GM10266 (cell line): Measurements from ENCODE around the gene RAB22A.

Experiments
- DNase-seq: peaks from one replicate; pipeline ENCODE4 v3.0.0; 2012; ENCODE audit errors: extremely low spot score
- TF ChIP-seq, protein P1 (sequence below): IDR thresholded peaks from 2 replicates; pipeline ENCODE4 v1.5.1; 2012; ENCODE audit warnings: mild to moderate bottlenecking, low read depth; ENCODE audit not compliant: control insufficient read depth, insufficient read depth; ENCODE audit errors: missing control alignments

Gene RAB22A, protein sequence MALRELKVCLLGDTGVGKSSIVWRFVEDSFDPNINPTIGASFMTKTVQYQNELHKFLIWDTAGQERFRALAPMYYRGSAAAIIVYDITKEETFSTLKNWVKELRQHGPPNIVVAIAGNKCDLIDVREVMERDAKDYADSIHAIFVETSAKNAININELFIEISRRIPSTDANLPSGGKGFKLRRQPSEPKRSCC

DNA sequence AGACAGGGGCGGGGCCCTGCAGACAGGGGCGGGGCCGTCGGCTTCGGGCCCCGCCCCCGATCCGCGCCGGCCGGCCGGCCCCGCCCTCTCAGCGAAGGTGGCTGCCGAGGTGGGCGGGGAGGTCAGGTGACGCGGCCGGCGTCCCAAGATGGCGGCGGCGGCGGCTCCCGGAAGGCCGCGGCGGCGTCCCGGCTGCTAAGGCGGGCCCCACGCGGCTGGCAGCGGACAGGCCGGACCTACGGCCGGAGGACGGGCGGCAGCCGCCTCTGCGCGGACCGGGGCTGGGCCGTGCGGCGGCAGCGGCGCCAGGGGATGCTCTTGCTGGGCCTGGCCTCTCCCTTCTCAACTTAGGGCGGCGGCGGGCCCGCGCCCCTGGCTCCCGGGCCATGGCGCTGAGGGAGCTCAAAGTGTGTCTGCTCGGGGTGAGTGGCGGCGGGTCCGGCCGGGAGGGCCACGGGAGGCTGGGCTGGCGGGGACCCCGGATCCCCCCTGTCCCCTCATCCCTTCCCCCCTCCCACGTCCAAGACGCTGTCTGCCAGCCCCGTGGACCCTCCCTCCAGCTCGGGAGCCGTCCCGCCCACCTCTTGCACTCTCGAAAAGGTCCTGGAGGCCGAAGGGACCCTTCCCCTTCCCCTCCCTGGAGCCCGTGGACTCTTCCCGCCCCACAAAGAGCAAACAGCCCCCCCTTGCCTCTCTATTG is at the start of gene RAB22A:
RAB22A (plus strand) TSS at position 125 of the 700 bp plus-strand sequence; CDS start at position 387, 262 bp downstream.
- TF ChIP-seq, protein P1, sequence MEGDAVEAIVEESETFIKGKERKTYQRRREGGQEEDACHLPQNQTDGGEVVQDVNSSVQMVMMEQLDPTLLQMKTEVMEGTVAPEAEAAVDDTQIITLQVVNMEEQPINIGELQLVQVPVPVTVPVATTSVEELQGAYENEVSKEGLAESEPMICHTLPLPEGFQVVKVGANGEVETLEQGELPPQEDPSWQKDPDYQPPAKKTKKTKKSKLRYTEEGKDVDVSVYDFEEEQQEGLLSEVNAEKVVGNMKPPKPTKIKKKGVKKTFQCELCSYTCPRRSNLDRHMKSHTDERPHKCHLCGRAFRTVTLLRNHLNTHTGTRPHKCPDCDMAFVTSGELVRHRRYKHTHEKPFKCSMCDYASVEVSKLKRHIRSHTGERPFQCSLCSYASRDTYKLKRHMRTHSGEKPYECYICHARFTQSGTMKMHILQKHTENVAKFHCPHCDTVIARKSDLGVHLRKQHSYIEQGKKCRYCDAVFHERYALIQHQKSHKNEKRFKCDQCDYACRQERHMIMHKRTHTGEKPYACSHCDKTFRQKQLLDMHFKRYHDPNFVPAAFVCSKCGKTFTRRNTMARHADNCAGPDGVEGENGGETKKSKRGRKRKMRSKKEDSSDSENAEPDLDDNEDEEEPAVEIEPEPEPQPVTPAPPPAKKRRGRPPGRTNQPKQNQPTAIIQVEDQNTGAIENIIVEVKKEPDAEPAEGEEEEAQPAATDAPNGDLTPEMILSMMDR = no peak
- peak; percentile 98 for DNase-seq

DNA sequence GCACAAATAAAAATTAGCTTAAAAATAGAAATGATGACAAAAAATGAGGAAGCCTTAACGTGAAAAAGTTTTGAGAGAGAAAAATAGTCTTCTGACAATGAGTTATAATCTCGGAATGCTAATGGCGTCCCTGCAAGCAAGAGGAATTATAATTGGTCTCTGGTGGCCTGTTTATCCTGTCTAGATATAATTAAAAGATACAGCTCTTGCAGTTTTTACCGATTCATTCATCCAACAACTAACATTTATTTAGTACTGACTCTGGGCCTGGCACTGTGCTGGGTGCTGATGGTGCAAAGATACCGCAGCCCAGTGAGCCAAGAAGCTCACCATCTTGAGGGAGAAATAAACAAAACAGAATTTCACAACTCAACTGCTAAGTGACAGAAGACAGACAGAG is 49.5 kb upstream of the RAB22A start:
- TF ChIP-seq, protein P1 = no peak
- DNase-seq = no peak

DNA sequence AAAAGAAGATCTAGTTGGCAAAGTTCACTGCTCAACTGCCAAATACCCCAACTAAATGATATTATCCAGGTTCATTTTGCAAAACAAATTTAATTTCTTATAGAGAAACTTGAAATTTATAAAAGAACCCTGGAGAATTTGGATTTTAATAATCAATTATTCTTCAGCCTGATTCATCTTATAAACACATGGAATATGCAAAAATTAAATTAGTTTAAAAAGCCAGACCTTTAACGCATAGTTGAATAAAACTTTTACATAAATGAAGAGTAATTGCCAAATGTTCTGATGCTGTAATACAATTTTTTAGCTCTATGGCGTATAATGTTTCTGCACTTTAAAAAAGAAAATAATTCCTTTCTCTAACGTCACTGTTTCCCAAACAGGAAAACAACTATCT is 47.9 kb upstream of the RAB22A start:
- TF ChIP-seq, protein P1 = no peak
- no peak for DNase-seq

DNA sequence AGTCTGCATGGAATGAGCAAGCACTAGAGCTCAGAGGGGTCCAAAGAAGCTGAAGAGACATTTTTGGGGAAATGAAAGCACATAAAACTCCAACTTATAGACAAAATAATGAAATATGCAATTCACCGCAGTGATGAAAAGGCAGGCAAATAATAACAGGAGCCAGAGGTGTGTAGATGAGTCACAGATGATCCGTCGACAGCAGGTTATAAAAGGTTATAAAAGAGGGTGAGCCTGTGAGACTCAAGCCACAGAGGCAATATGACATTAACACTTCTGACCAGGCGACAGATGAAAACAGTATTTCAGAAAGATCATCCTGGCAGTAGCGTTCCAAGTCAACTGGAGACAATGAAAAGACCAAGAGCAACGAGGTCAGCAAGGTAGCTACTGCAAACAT is 45.2 kb upstream of the RAB22A start:
- DNase-seq = no peak
- TF ChIP-seq, protein P1 = no peak

DNA sequence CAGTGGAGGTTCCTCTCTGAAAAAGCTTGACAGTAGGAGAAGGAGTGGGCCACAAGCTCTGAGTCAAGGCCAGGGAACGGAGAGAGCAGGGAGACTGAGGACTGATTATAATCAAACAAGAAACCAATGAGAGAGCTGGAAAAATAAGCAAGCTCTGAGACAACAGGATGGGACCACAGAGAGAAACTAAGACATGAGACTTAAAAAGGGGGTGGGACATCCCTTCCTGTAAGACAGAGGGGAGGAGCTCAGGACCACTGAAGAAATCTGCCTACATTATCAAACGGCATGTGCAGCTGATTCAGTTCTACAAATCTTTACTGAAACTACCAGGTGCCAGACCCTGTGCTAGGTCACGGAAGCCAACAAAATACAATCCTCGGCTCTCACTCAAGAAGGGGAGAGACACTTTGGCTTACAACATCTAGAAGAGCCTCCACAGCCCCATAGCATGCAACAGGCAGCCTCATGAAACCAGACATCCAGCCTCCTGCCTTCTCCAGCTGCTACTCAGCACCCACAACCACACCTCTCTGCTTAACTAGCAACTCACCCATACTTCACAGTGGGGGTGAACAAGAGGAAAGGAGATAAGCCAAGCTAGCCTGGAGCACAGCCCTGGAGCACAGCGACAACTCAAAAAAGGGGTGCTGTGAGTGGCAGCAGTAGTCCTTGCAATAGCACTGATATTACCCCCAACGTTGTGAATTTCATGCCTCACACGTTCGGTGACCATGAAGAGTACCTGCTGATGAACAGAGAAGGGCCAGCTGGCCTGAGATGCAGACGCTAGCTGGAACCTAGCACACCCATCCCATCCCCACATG is 41.9 kb upstream of the RAB22A start:
- DNase-seq = no peak
- TF ChIP-seq, protein P1 = no peak

DNA sequence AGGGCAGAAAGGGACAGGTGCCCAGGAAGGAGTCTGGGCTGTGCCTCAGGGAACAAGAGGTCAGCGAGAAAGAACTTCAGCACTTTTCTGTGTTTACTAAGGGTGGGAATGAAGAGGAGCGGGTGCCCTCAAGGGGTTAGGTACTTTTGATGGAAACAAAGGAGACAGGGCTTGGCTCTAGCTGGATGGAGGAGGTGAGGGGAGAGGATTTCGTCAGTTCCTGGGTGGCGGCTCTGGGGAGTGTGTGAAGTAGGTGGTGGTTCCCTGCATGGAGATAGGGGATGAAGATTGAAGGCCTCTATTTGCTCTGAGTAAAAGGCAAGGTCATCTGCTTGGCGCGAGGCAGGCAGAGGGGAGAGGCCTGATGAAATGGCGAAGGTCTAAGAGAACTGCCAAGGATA is 41.1 kb upstream of the RAB22A start:
- DNase-seq = no peak
- TF ChIP-seq, protein P1 = no peak
